GM23338 (cell line): ENCODE data around the gene HOXA3. TPM values are rescaled to one million over a fixed set of nuclear protein-coding genes. Genes with fewer than 3 reads are reported as not detected.
A peak's percentile ranks its signal among the peaks of the same experiment; 100 is the strongest.

ENCODE experiments used
- ATAC-seq: fragments of 200-7000 bp; cut with Tn5 transposase; 3 replicates; pipeline ENCODE4 v1.9.1; 2020
- DNase-seq: peaks from one replicate; pipeline ENCODE4 v3.0.0-alpha.2; 2015; ENCODE audit warnings: low spot score
- H2AFZ ChIP-seq: fragments of 200-600 bp; sonication (generic); 2 replicates; pipeline ENCODE4 v1.8.0; 2016; ENCODE audit warnings: antibody characterized with exemption, mild to moderate bottlenecking, moderate library complexity
- H3F3A ChIP-seq: fragments of 200-600 bp; sonication (generic); replicated peaks from 2 replicates; pipeline ENCODE4 v1.8.0; 2017; ENCODE audit warnings: antibody characterized with exemption, mixed run types, low read depth
- H3K27ac ChIP-seq: fragments of 200-600 bp; sonication (generic); 2 replicates; pipeline ENCODE4 v1.6.1; 2016; ENCODE audit warnings: low read depth
- H3K27me3 ChIP-seq: fragments of 200-600 bp; sonication (generic); 2 replicates; pipeline ENCODE4 v1.8.0; 2016; ENCODE audit warnings: mild to moderate bottlenecking, mixed run types, moderate library complexity; ENCODE audit not compliant: insufficient read depth
- H3K36me3 ChIP-seq: fragments of 200-600 bp; sonication (generic); 2 replicates; pipeline ENCODE4 v1.8.0; 2016; ENCODE audit warnings: mild to moderate bottlenecking; ENCODE audit not compliant: insufficient read depth
- H3K4me1 ChIP-seq: fragments of 200-600 bp; sonication (generic); 2 replicates; pipeline ENCODE4 v1.8.0; 2016; ENCODE audit warnings: mild to moderate bottlenecking, moderate library complexity; ENCODE audit not compliant: insufficient read depth
- H3K4me2 ChIP-seq: fragments of 200-600 bp; sonication (generic); 2 replicates; pipeline ENCODE4 v1.7.1; 2017; ENCODE audit warnings: mixed run types
- H3K4me3 ChIP-seq: fragments of 200-600 bp; sonication (generic); 2 replicates; pipeline ENCODE4 v1.6.1; 2016; ENCODE audit warnings: mixed run types
- H3K79me2 ChIP-seq: fragments of 200-600 bp; sonication (generic); replicated peaks from 2 replicates; pipeline ENCODE4 v1.8.0; 2017; ENCODE audit warnings: mild to moderate bottlenecking; ENCODE audit not compliant: insufficient read depth
- H3K9me2 ChIP-seq: fragments of 200-600 bp; sonication (generic); 2 replicates; pipeline ENCODE4 v1.8.0; 2017; ENCODE audit not compliant: insufficient read depth
- H4K20me1 ChIP-seq: fragments of 200-600 bp; sonication (generic); replicated peaks from 2 replicates; pipeline ENCODE4 v1.8.0; 2017; ENCODE audit warnings: mild to moderate bottlenecking; ENCODE audit not compliant: insufficient read depth
- H3K27ac Mint-ChIP-seq: 2 replicates; pipeline ENCODE4 v1.8.0; 2020; ENCODE audit warnings: inconsistent platforms, mild to moderate bottlenecking, moderate library complexity, mixed read lengths
- H3K27me3 Mint-ChIP-seq: 3 replicates; pipeline ENCODE4 v1.8.0; 2022; ENCODE audit warnings: low read depth, mild to moderate bottlenecking, moderate library complexity, mixed read lengths, inconsistent platforms; ENCODE audit not compliant: insufficient read depth, poor library complexity
- H3K36me3 Mint-ChIP-seq: 3 replicates; pipeline ENCODE4 v1.8.0; 2021; ENCODE audit warnings: low read depth, mild to moderate bottlenecking, inconsistent platforms, moderate library complexity, mixed read lengths
- H3K4me1 Mint-ChIP-seq: 3 replicates; pipeline ENCODE4 v1.8.0; 2020; ENCODE audit warnings: mild to moderate bottlenecking, inconsistent platforms, mixed read lengths
- H3K4me3 Mint-ChIP-seq: 3 replicates; pipeline ENCODE4 v1.8.0; 2021; ENCODE audit warnings: moderate library complexity, mild to moderate bottlenecking, inconsistent platforms, mixed read lengths
- H3K9me3 Mint-ChIP-seq: 3 replicates; pipeline ENCODE4 v1.8.0; 2020; ENCODE audit warnings: moderate library complexity, mild to moderate bottlenecking, inconsistent platforms, mixed read lengths
- CREB1 ChIP-seq: fragments of 250-450 bp; sonication (Bioruptor Pico); IDR thresholded peaks from 2 replicates; pipeline ENCODE4 v1.5.0; 2020; ENCODE audit warnings: low read depth, mild to moderate bottlenecking, moderate library complexity
- EZH2 ChIP-seq: fragments of 200-600 bp; sonication (generic); IDR thresholded peaks from one replicate; pipeline ENCODE4 v1.8.0; 2017; ENCODE audit warnings: antibody characterized with exemption, mild to moderate bottlenecking, low read depth; ENCODE audit not compliant: unreplicated experiment
- polyA plus RNA-seq: library from polyadenylated mRNA; unstranded; fragments of >200 nt; fragmentation: Nextera tagmentation; extraction: Ambion mirVana; gene quantifications from 2 replicates; pipeline ENCODE4 v1.2.1, GENCODE V29; 2016
- total RNA-seq: library from RNA; depleted of rRNA; stranded (reverse); fragments of >200 nt; shearing (Covaris generic); gene quantifications from 2 replicates; pipeline ENCODE4 v1.2.3, GENCODE V29; 2014
- TF ChIP-seq, protein P1 (sequence below): IDR thresholded peaks from 2 replicates; pipeline ENCODE4 v1.6.1; 2016; ENCODE audit warnings: antibody characterized with exemption
- TF ChIP-seq, protein P2 (sequence below): IDR thresholded peaks from one replicate; pipeline ENCODE4 v1.6.1; 2018; ENCODE audit warnings: antibody characterized with exemption; ENCODE audit not compliant: unreplicated experiment

Gene HOXA3
- total and polyA plus RNA-seq, 2 experiments from 2014 or later: not detected

DNA sequence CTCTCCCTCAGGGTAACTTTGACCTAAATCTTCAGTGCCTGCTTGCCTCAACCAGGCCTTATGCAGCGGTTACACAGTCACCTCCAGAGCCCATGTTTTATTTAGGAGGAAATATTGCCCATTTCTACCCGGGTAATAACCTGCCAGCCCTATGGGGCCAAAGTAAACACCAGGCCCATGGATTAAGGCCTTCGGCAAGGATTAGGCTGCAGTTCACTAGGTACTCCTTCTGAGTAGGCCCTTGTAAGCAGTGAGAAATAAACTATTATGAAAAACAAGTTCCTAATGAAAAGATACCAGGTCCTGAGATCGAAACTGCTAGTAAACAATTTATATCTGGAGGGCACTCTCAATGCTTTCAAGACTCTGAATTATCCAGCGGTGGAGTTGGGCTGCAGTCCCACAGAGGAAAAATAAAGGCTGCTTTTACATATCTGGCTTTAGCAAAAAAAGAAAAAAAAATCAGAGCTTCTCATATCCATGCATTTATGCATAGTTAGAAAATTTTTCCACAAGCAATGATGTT, 25.5 kb upstream of the HOXA3 start:
- no peaks in the 10 kb centered on the region for H3K36me3 Mint-ChIP-seq
- Histone ChIP-seq H3K4me1 (peaks cover 34% of the 10 kb centered on the region), H3K36me3 (no peaks in the 10 kb centered on the region), H3F3A (peaks cover 37% of the 10 kb centered on the region), H3K27ac (no peak overlapping the region), H3K4me3 (no peak overlapping the region), H3K9me2 (no peaks in the 10 kb centered on the region), H3K79me2 (no peaks in the 10 kb centered on the region), H4K20me1 (peaks cover 61% of the 10 kb centered on the region), H3K27me3 (peaks cover 100% of the 10 kb centered on the region), H3K4me2 (no peak overlapping the region), H2AFZ (no peak overlapping the region)
- no peak overlapping the region for H3K4me3 Mint-ChIP-seq
- H3K27ac Mint-ChIP-seq: no peak overlapping the region
- peaks cover 6% of the 10 kb centered on the region; the same call in 1 of the 3 replicates for H3K9me3 Mint-ChIP-seq
- no peak for ATAC-seq
- no peak for DNase-seq
- H3K4me1 Mint-ChIP-seq: peaks cover 20% of the 10 kb centered on the region
- H3K27me3 Mint-ChIP-seq: peaks cover 95% of the 10 kb centered on the region
- TF ChIP-seq, protein P1, sequence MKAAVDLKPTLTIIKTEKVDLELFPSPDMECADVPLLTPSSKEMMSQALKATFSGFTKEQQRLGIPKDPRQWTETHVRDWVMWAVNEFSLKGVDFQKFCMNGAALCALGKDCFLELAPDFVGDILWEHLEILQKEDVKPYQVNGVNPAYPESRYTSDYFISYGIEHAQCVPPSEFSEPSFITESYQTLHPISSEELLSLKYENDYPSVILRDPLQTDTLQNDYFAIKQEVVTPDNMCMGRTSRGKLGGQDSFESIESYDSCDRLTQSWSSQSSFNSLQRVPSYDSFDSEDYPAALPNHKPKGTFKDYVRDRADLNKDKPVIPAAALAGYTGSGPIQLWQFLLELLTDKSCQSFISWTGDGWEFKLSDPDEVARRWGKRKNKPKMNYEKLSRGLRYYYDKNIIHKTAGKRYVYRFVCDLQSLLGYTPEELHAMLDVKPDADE: no peak
- TF ChIP-seq CREB1 (CRISPR knock-in tag) (no peak), EZH2 (peak; percentile 94)

DNA sequence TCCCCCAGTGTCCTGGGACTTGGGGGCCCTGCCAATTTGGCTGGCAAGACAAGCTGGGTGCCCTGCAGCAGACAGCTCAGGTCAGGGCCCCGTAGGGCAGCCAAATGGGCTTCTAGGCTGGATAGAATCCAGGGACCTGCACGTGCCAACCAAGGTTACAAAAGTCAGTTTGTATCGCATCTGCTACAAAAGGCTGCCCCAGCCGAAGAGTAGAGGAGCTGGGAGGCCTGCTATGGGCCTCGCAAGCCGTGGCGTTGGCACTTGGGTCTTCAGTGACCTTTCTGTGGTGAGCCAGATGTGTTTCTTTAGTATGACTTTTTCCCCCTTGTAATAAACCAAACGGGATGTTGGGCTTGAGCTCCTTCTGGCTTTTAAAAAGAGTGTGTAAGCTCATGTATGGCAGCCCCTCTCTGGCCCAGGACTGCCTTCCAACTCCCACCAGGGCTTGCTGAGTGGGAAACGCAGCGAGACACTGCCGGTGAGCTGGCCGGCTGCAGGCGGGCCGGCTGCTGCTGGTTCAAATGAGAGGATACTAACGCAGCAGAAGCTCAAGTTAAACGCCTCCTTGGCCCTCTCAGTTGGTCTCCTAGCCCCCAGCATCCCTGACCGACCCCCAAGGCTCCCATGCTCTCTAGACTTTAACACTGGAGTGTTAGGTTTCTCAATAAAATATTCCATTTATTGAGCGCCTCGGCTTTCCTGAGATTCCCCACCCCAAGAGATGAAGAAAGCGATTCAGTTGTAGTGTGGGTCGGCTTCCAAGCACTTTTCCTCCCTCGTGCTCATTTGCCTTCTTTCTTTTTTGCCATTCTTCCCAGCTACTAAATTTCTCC, 24.8 kb upstream of the HOXA3 start:
- H3K36me3 ChIP-seq: no peaks in the 10 kb centered on the region
- no peaks in the 10 kb centered on the region for H3K9me2 ChIP-seq
- H3K27me3 ChIP-seq: peaks cover 100% of the 10 kb centered on the region
- no peak overlapping the region for H3K4me3 Mint-ChIP-seq
- ATAC-seq (no peak), DNase-seq (no peak)
- H3K4me1 Mint-ChIP-seq: peaks cover 20% of the 10 kb centered on the region
- H3K4me2 ChIP-seq: no peak overlapping the region
- H3F3A ChIP-seq: peaks cover 37% of the 10 kb centered on the region
- no peaks in the 10 kb centered on the region; the same call in 2 of the 3 replicates for H3K36me3 Mint-ChIP-seq
- peaks cover 95% of the 10 kb centered on the region for H3K27me3 Mint-ChIP-seq
- no peaks in the 10 kb centered on the region for H3K79me2 ChIP-seq
- TF ChIP-seq, protein P2, sequence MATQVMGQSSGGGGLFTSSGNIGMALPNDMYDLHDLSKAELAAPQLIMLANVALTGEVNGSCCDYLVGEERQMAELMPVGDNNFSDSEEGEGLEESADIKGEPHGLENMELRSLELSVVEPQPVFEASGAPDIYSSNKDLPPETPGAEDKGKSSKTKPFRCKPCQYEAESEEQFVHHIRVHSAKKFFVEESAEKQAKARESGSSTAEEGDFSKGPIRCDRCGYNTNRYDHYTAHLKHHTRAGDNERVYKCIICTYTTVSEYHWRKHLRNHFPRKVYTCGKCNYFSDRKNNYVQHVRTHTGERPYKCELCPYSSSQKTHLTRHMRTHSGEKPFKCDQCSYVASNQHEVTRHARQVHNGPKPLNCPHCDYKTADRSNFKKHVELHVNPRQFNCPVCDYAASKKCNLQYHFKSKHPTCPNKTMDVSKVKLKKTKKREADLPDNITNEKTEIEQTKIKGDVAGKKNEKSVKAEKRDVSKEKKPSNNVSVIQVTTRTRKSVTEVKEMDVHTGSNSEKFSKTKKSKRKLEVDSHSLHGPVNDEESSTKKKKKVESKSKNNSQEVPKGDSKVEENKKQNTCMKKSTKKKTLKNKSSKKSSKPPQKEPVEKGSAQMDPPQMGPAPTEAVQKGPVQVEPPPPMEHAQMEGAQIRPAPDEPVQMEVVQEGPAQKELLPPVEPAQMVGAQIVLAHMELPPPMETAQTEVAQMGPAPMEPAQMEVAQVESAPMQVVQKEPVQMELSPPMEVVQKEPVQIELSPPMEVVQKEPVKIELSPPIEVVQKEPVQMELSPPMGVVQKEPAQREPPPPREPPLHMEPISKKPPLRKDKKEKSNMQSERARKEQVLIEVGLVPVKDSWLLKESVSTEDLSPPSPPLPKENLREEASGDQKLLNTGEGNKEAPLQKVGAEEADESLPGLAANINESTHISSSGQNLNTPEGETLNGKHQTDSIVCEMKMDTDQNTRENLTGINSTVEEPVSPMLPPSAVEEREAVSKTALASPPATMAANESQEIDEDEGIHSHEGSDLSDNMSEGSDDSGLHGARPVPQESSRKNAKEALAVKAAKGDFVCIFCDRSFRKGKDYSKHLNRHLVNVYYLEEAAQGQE: no peak
- TF ChIP-seq EZH2: peak; percentile 54
- H2AFZ ChIP-seq: no peak overlapping the region
- H3K4me3 ChIP-seq: no peak overlapping the region
- no peak overlapping the region for H3K27ac ChIP-seq
- H3K27ac Mint-ChIP-seq: no peak overlapping the region
- H4K20me1 ChIP-seq: peaks cover 54% of the 10 kb centered on the region
- H3K4me1 ChIP-seq: peaks cover 33% of the 10 kb centered on the region
- peaks cover 2% of the 10 kb centered on the region; the same call in 1 of the 3 replicates for H3K9me3 Mint-ChIP-seq
